ENCODE measurements around the gene FLG2. TPM values are rescaled to one million over a fixed set of nuclear protein-coding genes. Genes with fewer than 3 reads are reported as not detected.

The FLG2 gene
- total and polyA plus RNA-seq, 10 of the 15 experiments (the other 5 are each of a cell fraction or from before 2014, with no cell fraction given), result not detected

- intact Hi-C loops (cut with micrococcal nuclease; ENCODE audit: unreplicated experiment) (loop anchor here (1.0 to 10.0 kb wide), 3 partner anchors 111 to 292 kb away; no protein-coding TSS in a partner anchor), in situ Hi-C loops (cut with MboI) (no loop called here)
- Histone ChIP-seq H2AFZ (ENCODE audit: control insufficient read depth, low read depth, low read length) (no peak overlapping the region), H3K9me3 (replicated peaks; ENCODE audit: control insufficient read depth, insufficient read depth, low read length) (no peaks in the 10 kb centered on the region), H4K20me1 (ENCODE audit: control insufficient read depth, insufficient read depth) (no peaks in the 10 kb centered on the region), H3K27me3 (replicated peaks in 1 of 2; ENCODE audit: control insufficient read depth in 2 of 2, insufficient read depth in 2 of 2, low read length in 1 of 2) (no peaks in the 10 kb centered on the region), H3K4me1 (ENCODE audit: control insufficient read depth, insufficient read depth, low read length) (no peaks in the 10 kb centered on the region), H3K4me2 (ENCODE audit: control insufficient read depth, insufficient read depth) (no peak overlapping the region), H3K9ac (ENCODE audit: control insufficient read depth, insufficient read depth, low read length) (no peak overlapping the region), H3K27ac (ENCODE audit: control insufficient read depth, insufficient read depth) (no peak overlapping the region), H3K4me3 (no peak overlapping the region), H3K79me2 (ENCODE audit: control insufficient read depth, insufficient read depth, low read length) (no peaks in the 10 kb centered on the region), H3K36me3 (ENCODE audit: control insufficient read depth in 2 of 2, insufficient read depth in 2 of 2, low read length in 1 of 2) (no peaks in the 10 kb centered on the region)
- SMC1A ChIA-PET (ENCODE audit: uncharacterized antibody, unreplicated experiment), result interaction anchor here (0.9 to 2.3 kb wide), 5 partner anchors 89 to 126 kb away, joined by 3 to 25 read pairs (median 6); no protein-coding TSS in a partner anchor
- no TSS peak for BruUV-seq (replicated peaks)
- peak; percentile 90 for FAIRE-seq
- 0% methylated on average over 8 of the region's 8 CpGs for WGBS (ENCODE audit: insufficient coverage, insufficient replicate concordance, low lambda C conversion rate, missing lambda C conversion rate)
- POLR2A ChIA-PET, result no interaction called here
- RAD21 ChIA-PET (ENCODE audit: unreplicated experiment), result interaction anchor here (1.0 to 2.6 kb wide), 3 partner anchors 112 to 380 kb away, joined by 3 to 21 read pairs (median 3); no protein-coding TSS in a partner anchor
- peak; percentile 9 for DNase-seq (ENCODE audit: low read depth, low spot score)
- CTCF ChIA-PET, result interaction anchor here (0.5 to 2.7 kb wide), 23 partner anchors 9 to 432 kb away, joined by 3 to 66 read pairs (median 5); partner anchors contain the start of gene FLG2
- ATAC-seq, result peak; percentile 84
- TF ChIP-seq MXI1 (IDR thresholded peaks at IDR 0.05; ENCODE audit: low read depth, low read length) (no peak), SMC3 (IDR thresholded peaks at IDR 0.05; ENCODE audit: borderline replicate concordance, low read length) (peak; percentile 58; the same call in 1 of the 2 replicates), HDAC2 (IDR thresholded peaks at IDR 0.05) (no peak), NFYA (IDR thresholded peaks at IDR 0.05; ENCODE audit: borderline replicate concordance, low read depth, low read length) (no peak), NFIC (IDR thresholded peaks at IDR 0.05; ENCODE audit: low read depth, low read length) (no peak), PML (IDR thresholded peaks at IDR 0.05; ENCODE audit: low read length) (no peak), RAD21 (IDR thresholded peaks at IDR 0.05; ENCODE audit: insufficient read depth, low read depth, low read length) (peak; percentile 49)
- TF ChIP-seq, protein P1, sequence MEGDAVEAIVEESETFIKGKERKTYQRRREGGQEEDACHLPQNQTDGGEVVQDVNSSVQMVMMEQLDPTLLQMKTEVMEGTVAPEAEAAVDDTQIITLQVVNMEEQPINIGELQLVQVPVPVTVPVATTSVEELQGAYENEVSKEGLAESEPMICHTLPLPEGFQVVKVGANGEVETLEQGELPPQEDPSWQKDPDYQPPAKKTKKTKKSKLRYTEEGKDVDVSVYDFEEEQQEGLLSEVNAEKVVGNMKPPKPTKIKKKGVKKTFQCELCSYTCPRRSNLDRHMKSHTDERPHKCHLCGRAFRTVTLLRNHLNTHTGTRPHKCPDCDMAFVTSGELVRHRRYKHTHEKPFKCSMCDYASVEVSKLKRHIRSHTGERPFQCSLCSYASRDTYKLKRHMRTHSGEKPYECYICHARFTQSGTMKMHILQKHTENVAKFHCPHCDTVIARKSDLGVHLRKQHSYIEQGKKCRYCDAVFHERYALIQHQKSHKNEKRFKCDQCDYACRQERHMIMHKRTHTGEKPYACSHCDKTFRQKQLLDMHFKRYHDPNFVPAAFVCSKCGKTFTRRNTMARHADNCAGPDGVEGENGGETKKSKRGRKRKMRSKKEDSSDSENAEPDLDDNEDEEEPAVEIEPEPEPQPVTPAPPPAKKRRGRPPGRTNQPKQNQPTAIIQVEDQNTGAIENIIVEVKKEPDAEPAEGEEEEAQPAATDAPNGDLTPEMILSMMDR (IDR thresholded peaks at IDR 0.05 in 2 of 3, conservative IDR thresholded peaks at IDR 0.05 in 1 of 3; ENCODE audit: control insufficient read depth in 2 of 3, extremely low read depth in 1 of 3, insufficient read depth in 1 of 3, low read depth in 3 of 3, low read length in 3 of 3), result peak; percentile 79 to 93 (median 85)
Measured at GRCh38 chr1:152347116-152347728, 12.6 kb downstream of the FLG2 start.
